GM12878 (cell line): ENCODE measurements around the gene DNMBP. TPM values are rescaled to one million over a fixed set of nuclear protein-coding genes. Genes with fewer than 3 reads are reported as not detected.
A peak's percentile ranks its signal among the peaks of the same experiment; 100 is the strongest.

Experiments
- ATF3 ChIP-seq: IDR thresholded peaks from 2 replicates; pipeline ENCODE4 v1.6.1; 2011; ENCODE audit warnings: low read depth, mild to moderate bottlenecking, low read length, moderate library complexity, borderline replicate concordance; ENCODE audit errors: extremely low read depth
- BACH1 ChIP-seq: fragments of 450-650 bp; IDR thresholded peaks from 2 replicates; pipeline ENCODE4 v1.6.1; 2017; ENCODE audit warnings: mild to moderate bottlenecking, borderline replicate concordance
- BCL11A ChIP-seq: IDR thresholded peaks from 2 replicates; pipeline ENCODE4 v1.6.1; 2011; ENCODE audit warnings: low read depth, low read length
- BCLAF1 ChIP-seq: fragments of 450-650 bp; IDR thresholded peaks from 2 replicates; pipeline ENCODE4 v1.6.1; 2017; ENCODE audit warnings: antibody characterized with exemption, mild to moderate bottlenecking, moderate library complexity
- CTCF ChIP-seq, 3 experiments: IDR thresholded peaks in 2 of 3; conservative IDR thresholded peaks in 1 of 3; 2 replicates each; pipeline ENCODE4 v1.5.1; 2011; ENCODE audit warnings: low read depth in 3 of 3, low read length in 3 of 3, mild to moderate bottlenecking in 3 of 3, control low read depth in 2 of 3, moderate library complexity in 2 of 3, inconsistent platforms in 1 of 3, mixed read lengths in 1 of 3; ENCODE audit not compliant: control insufficient read depth in 2 of 3, insufficient read depth in 1 of 3; ENCODE audit errors: extremely low read depth in 1 of 3
- E2F8 ChIP-seq: fragments of 450-650 bp; IDR thresholded peaks from 2 replicates; pipeline ENCODE4 v1.6.1; 2018; ENCODE audit warnings: mild to moderate bottlenecking, low read depth, moderate library complexity; ENCODE audit not compliant: partially characterized antibody
- JUND ChIP-seq: IDR thresholded peaks from 2 replicates; pipeline ENCODE4 v1.6.1; 2012; ENCODE audit warnings: low read depth, mild to moderate bottlenecking, low read length, improper control_type of control experiment, moderate library complexity
- MTA2 ChIP-seq: fragments of 450-650 bp; IDR thresholded peaks from 2 replicates; pipeline ENCODE4 v1.6.1; 2016; ENCODE audit warnings: low read depth, mild to moderate bottlenecking, moderate library complexity
- MXI1 ChIP-seq: fragments of 150-350 bp; IDR thresholded peaks from 2 replicates; pipeline ENCODE4 v1.6.1; 2011; ENCODE audit warnings: low read depth, mild to moderate bottlenecking, inconsistent platforms, low read length, improper control_type of control experiment
- MYC ChIP-seq: IDR thresholded peaks from 2 replicates; pipeline ENCODE4 v1.6.1; 2011; ENCODE audit warnings: mild to moderate bottlenecking, low read length, moderate library complexity, inconsistent platforms; ENCODE audit not compliant: insufficient read depth, insufficient replicate concordance, insufficient read length, severe bottlenecking
- NKRF ChIP-seq: fragments of 450-650 bp; conservative IDR thresholded peaks from 2 replicates; pipeline ENCODE4 v1.6.1; 2017; ENCODE audit warnings: mild to moderate bottlenecking, moderate library complexity
- RELA ChIP-seq: fragments of 450-650 bp; IDR thresholded peaks from 2 replicates; pipeline ENCODE4 v1.8.0; 2014; ENCODE audit warnings: borderline replicate concordance; ENCODE audit not compliant: partially characterized antibody
- SMAD1 ChIP-seq: fragments of 450-650 bp; IDR thresholded peaks from 2 replicates; pipeline ENCODE4 v1.6.1; 2018; ENCODE audit warnings: mild to moderate bottlenecking, low read depth; ENCODE audit not compliant: partially characterized antibody
- SMARCA5 ChIP-seq: fragments of 450-650 bp; IDR thresholded peaks from 2 replicates; pipeline ENCODE4 v1.6.1; 2017; ENCODE audit warnings: mild to moderate bottlenecking
- SP1 ChIP-seq: IDR thresholded peaks from one replicate; pipeline ENCODE4 v1.6.1; 2011; ENCODE audit warnings: low read depth, low read length
- SREBF2 ChIP-seq: IDR thresholded peaks from 2 replicates; pipeline ENCODE4 v1.6.1; 2012; ENCODE audit warnings: mild to moderate bottlenecking, low read length
- TARDBP ChIP-seq: IDR thresholded peaks from 2 replicates; pipeline ENCODE4 v1.6.1; 2016; ENCODE audit warnings: borderline replicate concordance
- TCF3 ChIP-seq: IDR thresholded peaks from 2 replicates; pipeline ENCODE4 v1.6.1; 2012; ENCODE audit warnings: low read depth, mild to moderate bottlenecking, low read length, borderline replicate concordance; ENCODE audit not compliant: insufficient read depth
- polyA plus RNA-seq, 11 experiments: library from polyadenylated mRNA; depleted of rRNA in 4 of 11; unstranded in 6 of 11; stranded (reverse) in 5 of 11; fragments of >200 nt; fragmentation: Nextera tagmentation in 4 of 11; fragmentation: Illumina TruSeq in 1 of 11; extraction: Ambion mirVana in 4 of 11; extraction: Trizol in 1 of 11; gene quantifications; 1 replicate in 1 of 11; 2 replicates in 10 of 11; pipeline versions ENCODE4 v1.2.1 to v1.2.3, GENCODE V29; 2011 to 2016; ENCODE audit warnings: inconsistent platforms in 2 of 11, missing spikeins in 2 of 11, low read depth in 1 of 11
- total RNA-seq, 4 experiments: library from RNA; depleted of rRNA in 3 of 4; stranded (reverse); fragments of >200 nt in 3 of 4; fragmentation: Illumina TruSeq in 1 of 4; extraction: Trizol in 1 of 4; gene quantifications; 2 replicates each; pipeline versions ENCODE4 v1.2.1 to v1.2.3, GENCODE V29; 2013 to 2021

Gene DNMBP
- total and polyA plus RNA-seq, 10 of the 15 experiments (the other 5 are each of a cell fraction or from before 2014, with no cell fraction given) = 7.1 to 45.0 (median 22.0) TPM

- TF ChIP-seq E2F8 (no peak), NKRF (no peak; the same call in 1 of the 2 replicates), MTA2 (no peak), MXI1 (no peak), SMAD1 (no peak), BCLAF1 (no peak), JUND (no peak), BCL11A (no peak), SREBF2 (no peak), SP1 (no peak), ATF3 (no peak), TCF3 (0 out of 2 replicates have a peak, but pooled peaks have one; percentile 2), SMARCA5 (no peak; the same call in 1 of the 2 replicates), MYC (no peak), RELA (no peak), BACH1 (no peak; the same call in 1 of the 2 replicates), TARDBP (no peak), CTCF (IDR thresholded peaks at IDR 0.05 in 2 of 3, conservative IDR thresholded peaks at IDR 0.05 in 1 of 3; ENCODE audit: control insufficient read depth in 2 of 3, extremely low read depth in 1 of 3, insufficient read depth in 1 of 3, low read depth in 3 of 3, low read length in 3 of 3) (peak; percentile 39 to 56 (median 47); a peak in 4 of 6 replicates)
Measured at GRCh38 chr10:100009283-100009792, 409 bp downstream of the DNMBP start (continued).
